WTC11 (cell line): ENCODE data around the gene SCAMP3. TPM values are rescaled to one million over a fixed set of nuclear protein-coding genes. Genes with fewer than 3 reads are reported as not detected.
A peak's percentile ranks its signal among the peaks of the same experiment; 100 is the strongest.

Experiments used
- ATAC-seq: fragments of 200-7000 bp; cut with Tn5 transposase; 2 replicates; pipeline ENCODE4 v1.10.0; 2021; ENCODE audit warnings: mild to moderate bottlenecking, moderate library complexity
- CTCF ChIA-PET: fragments of 300-600 bp; sonication (Branson Sonifier 250); formaldehyde crosslinking; loops from one replicate; lab custom pipeline; 2021; ENCODE audit warnings: antibody characterized with exemption; lab: Charles Lee
- POLR2A ChIA-PET: fragments of 350-600 bp; sonication (Branson Sonifier 250); formaldehyde crosslinking; loops from one replicate; lab custom pipeline; 2021; ENCODE audit warnings: antibody characterized with exemption; lab: Charles Lee
- DNase-seq: peaks from one replicate; pipeline ENCODE4 v3.0.0; 2021; ENCODE audit warnings: low spot score
- H3K27ac Mint-ChIP-seq: 2 replicates; pipeline ENCODE4 v1.8.0; 2021; ENCODE audit warnings: mixed read lengths
- H3K27me3 Mint-ChIP-seq: 2 replicates; pipeline ENCODE4 v1.8.0; 2021; ENCODE audit warnings: low read depth, mild to moderate bottlenecking, moderate library complexity, mixed read lengths
- H3K36me3 Mint-ChIP-seq: 2 replicates; pipeline ENCODE4 v1.8.0; 2021; ENCODE audit warnings: mixed read lengths
- H3K4me1 Mint-ChIP-seq: 2 replicates; pipeline ENCODE4 v1.8.0; 2022; ENCODE audit warnings: mixed read lengths
- H3K4me3 Mint-ChIP-seq: 2 replicates; pipeline ENCODE4 v1.8.0; 2021; ENCODE audit warnings: mild to moderate bottlenecking, moderate library complexity, mixed read lengths
- H3K9me3 Mint-ChIP-seq: 2 replicates; pipeline ENCODE4 v1.8.0; 2021; ENCODE audit warnings: mixed read lengths
- CBFB ChIP-seq: sonication (generic); formaldehyde crosslinking; IDR thresholded peaks from 2 replicates; pipeline ENCODE4 v1.8.1; 2022; ENCODE audit warnings: mild to moderate bottlenecking, low read depth, missing genetic modification reagents
- CREM ChIP-seq: sonication (generic); formaldehyde crosslinking; IDR thresholded peaks from 2 replicates; pipeline ENCODE4 v1.8.1; 2022; ENCODE audit warnings: mild to moderate bottlenecking, missing genetic modification reagents, moderate library complexity
- ETV6 ChIP-seq: sonication (generic); formaldehyde crosslinking; IDR thresholded peaks from 2 replicates; pipeline ENCODE4 v1.8.1; 2022; ENCODE audit warnings: mild to moderate bottlenecking, missing genetic modification reagents
- FOXP1 ChIP-seq: sonication (generic); formaldehyde crosslinking; IDR thresholded peaks from 2 replicates; pipeline ENCODE4 v1.8.0; 2022; ENCODE audit warnings: missing genetic modification reagents, mild to moderate bottlenecking, moderate library complexity, borderline replicate concordance
- JAZF1 ChIP-seq: fragments of 250-450 bp; sonication (Bioruptor Pico); IDR thresholded peaks from 2 replicates; pipeline ENCODE4 v1.9.0; 2021; ENCODE audit warnings: moderate library complexity, mild to moderate bottlenecking, inconsistent platforms
- NFYB ChIP-seq: sonication (generic); formaldehyde crosslinking; conservative IDR thresholded peaks from 2 replicates; pipeline ENCODE4 v1.8.0; 2022; ENCODE audit warnings: low read depth, missing genetic modification reagents
- SP1 ChIP-seq: sonication (generic); formaldehyde crosslinking; conservative IDR thresholded peaks from 2 replicates; pipeline ENCODE4 v1.8.1; 2022; ENCODE audit warnings: missing genetic modification reagents
- TEAD1 ChIP-seq: sonication (generic); formaldehyde crosslinking; IDR thresholded peaks from 2 replicates; pipeline ENCODE4 v1.8.0; 2022; ENCODE audit warnings: mild to moderate bottlenecking, missing genetic modification reagents
- ZNF121 ChIP-seq: sonication (generic); formaldehyde crosslinking; IDR thresholded peaks from 2 replicates; pipeline ENCODE4 v1.8.0; 2023; ENCODE audit warnings: missing genetic modification reagents
- ZNF138 ChIP-seq: sonication (generic); formaldehyde crosslinking; conservative IDR thresholded peaks from 2 replicates; pipeline ENCODE4 v1.8.1; 2022; ENCODE audit warnings: mild to moderate bottlenecking, moderate library complexity, missing genetic modification reagents
- ZNF232 ChIP-seq: sonication (generic); formaldehyde crosslinking; IDR thresholded peaks from 2 replicates; pipeline ENCODE4 v1.8.0; 2022; ENCODE audit warnings: mild to moderate bottlenecking, missing genetic modification reagents
- ZNF423 ChIP-seq: fragments of 250-450 bp; sonication (Bioruptor Pico); IDR thresholded peaks from 2 replicates; pipeline ENCODE4 v2.1.2; 2022; ENCODE audit warnings: mild to moderate bottlenecking, moderate library complexity
- total RNA-seq: library from RNA; stranded (reverse); gene quantifications from 3 replicates; pipeline ENCODE4 v1.2.3, GENCODE V29; 2021
- TF ChIP-seq, protein P1 (sequence below): sonication (generic); formaldehyde crosslinking; IDR thresholded peaks from 2 replicates; pipeline ENCODE4 v1.8.1; 2022; ENCODE audit warnings: low read depth, missing genetic modification reagents, borderline replicate concordance
- TF ChIP-seq, protein P2 (sequence below): sonication (generic); formaldehyde crosslinking; IDR thresholded peaks from 2 replicates; pipeline ENCODE4 v1.8.0; 2023; ENCODE audit warnings: missing genetic modification reagents, mild to moderate bottlenecking, borderline replicate concordance
- TF ChIP-seq, protein P3 (sequence below): sonication (generic); formaldehyde crosslinking; IDR thresholded peaks from 2 replicates; pipeline ENCODE4 v1.8.1; 2023; ENCODE audit warnings: mild to moderate bottlenecking, missing genetic modification reagents, moderate library complexity
- TF ChIP-seq, protein P4 (sequence below): sonication (generic); formaldehyde crosslinking; IDR thresholded peaks from 2 replicates; pipeline ENCODE4 v1.8.0; 2022; ENCODE audit warnings: mild to moderate bottlenecking, missing genetic modification reagents
- TF ChIP-seq, protein P5 (sequence below): fragments of 250-450 bp; sonication (Bioruptor Pico); IDR thresholded peaks from 2 replicates; pipeline ENCODE4 v1.9.0; 2021; ENCODE audit warnings: mild to moderate bottlenecking
- TF ChIP-seq, protein P6 (sequence below): sonication (generic); formaldehyde crosslinking; IDR thresholded peaks from 2 replicates; pipeline ENCODE4 v1.8.0; 2022; ENCODE audit warnings: mild to moderate bottlenecking, missing genetic modification reagents

Gene SCAMP3
- total RNA-seq, 1 experiment from 2014 or later, result 58.8 TPM

DNA sequence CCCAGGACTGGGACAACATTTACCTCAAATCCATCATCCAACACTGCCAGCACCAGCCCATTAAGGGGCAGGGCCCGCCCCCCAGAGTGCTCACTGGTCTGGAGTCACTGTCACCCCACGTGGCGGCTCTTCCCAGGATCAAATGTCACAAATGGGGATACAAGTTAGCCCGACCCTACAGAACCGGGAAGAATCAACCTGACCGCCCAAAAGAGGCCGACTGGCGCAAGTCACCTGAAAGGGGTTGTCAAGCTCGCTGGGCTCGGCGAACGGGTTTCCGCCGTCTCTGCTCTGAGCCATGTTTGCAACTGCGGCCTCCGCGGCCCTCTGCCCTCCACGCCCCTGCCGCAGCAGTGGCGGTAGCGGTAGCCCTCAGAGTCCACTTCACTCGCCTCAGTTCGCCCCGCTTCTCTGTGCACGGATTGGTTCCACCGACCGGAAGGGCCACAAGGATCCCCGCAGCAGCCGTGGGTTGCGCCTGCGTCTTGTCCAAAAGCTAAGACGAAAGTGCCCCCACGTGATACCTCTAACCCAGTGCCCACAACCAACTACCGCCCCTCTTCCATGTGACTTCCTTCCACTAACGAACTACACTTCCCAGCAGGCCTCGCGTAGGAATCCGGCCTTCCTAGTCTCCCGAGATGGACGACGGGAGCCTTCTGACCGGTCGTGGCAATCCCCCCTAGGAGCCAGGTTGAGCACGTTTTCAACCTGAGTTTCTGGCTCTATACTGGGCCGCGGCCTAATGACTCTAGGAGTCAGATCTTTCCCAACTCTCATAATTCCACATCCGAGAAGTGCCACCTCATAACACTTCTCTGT is at the start of gene SCAMP3 (continued):
- TF ChIP-seq, protein P1, sequence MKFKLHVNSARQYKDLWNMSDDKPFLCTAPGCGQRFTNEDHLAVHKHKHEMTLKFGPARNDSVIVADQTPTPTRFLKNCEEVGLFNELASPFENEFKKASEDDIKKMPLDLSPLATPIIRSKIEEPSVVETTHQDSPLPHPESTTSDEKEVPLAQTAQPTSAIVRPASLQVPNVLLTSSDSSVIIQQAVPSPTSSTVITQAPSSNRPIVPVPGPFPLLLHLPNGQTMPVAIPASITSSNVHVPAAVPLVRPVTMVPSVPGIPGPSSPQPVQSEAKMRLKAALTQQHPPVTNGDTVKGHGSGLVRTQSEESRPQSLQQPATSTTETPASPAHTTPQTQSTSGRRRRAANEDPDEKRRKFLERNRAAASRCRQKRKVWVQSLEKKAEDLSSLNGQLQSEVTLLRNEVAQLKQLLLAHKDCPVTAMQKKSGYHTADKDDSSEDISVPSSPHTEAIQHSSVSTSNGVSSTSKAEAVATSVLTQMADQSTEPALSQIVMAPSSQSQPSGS (CRISPR knock-in tag), result no peak
- no peak for TF ChIP-seq ZNF121 (CRISPR knock-in tag)

DNA sequence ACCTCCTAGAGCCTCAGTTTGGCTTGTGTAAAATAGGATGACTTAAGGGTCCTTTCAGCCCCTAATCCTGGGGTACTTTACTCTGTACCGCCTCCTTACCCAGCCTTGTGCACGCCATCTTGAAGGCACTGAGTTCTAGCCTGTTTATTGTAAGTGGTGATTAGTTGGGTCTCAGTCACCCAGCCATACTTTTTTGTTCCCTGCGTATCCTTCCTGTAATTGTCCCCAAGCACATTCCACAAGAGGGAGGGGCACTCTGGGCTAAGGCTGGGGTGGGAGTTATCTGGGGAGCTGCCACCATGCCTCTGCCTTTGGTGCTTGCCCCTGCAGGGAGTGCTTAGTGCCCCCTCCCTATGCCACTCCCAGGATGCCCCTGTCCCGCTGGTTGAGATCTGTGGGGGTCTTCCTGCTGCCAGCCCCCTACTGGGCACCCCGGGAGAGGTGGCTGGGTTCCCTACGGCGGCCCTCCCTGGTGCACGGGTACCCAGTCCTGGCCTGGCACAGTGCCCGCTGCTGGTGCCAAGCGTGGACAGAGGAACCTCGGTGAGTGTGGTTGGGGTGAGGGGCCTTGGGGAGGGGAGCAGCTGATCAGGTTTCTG is 47.4 kb upstream of the SCAMP3 start:
- ATAC-seq (no peak), DNase-seq (no peak)
- POLR2A ChIA-PET, result no interaction called here
- CTCF ChIA-PET, result no interaction called here
- Mint-ChIP-seq H3K27ac (peak overlapping the region; percentile 99), H3K4me3 (peak overlapping the region; percentile 97), H3K4me1 (peaks cover 22% of the 10 kb centered on the region), H3K27me3 (no peaks in the 10 kb centered on the region), H3K9me3 (no peaks in the 10 kb centered on the region), H3K36me3 (peaks cover 37% of the 10 kb centered on the region)
- TF ChIP-seq ZNF138 (CRISPR knock-in tag) (no peak), CREM (CRISPR knock-in tag) (no peak), CBFB (no peak), ZNF423 (CRISPR knock-in tag) (0 out of 2 replicates have a peak, but pooled peaks have one; percentile 7), ETV6 (CRISPR knock-in tag) (0 out of 2 replicates have a peak, but pooled peaks have one; percentile 20)

DNA sequence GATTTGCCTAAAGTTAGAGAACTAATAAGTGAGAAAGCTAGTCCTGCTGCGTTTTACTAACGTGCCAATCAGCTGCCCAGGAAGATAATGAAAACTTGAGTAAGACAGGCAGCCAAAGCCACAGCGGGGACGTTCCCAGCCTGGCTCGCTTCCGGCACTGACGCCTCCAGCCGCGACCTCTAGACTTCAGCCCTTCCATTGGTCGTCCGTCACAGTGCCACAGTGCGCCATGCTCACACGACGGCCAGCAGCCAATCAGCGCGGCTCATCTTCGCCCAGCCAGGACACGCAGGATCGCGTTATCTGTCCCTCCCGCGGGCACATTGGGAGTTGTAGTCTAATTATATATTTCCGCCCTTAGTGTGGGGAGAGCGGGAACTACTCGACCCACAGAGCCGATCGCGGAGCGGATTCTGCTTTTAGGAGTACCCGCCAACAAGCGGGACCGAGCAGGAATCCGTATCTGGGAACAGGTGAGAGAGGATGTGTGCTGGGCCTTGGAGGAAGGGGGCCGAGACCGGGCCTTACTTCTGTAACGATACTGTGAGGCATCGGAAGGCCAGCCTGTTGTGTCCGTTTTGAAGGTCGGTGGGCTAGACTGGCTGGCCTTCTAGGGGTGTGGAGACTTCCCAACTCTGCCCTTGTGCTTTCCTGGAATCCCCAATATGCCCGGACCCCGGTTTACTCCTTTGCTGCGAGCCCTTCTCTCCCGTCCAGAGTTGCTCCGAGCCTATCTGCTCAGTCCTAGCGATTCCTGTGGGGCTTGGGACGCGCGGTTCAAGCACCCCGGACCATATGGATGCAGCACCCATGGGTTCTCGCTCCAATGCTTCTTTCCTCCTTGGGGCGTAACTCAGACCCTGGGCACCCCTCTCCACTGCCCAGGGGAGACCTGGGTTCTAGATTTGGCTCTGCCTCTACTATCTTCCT is 46.6 kb upstream of the SCAMP3 start, which contains the start of gene FDPS:
Gene FDPS (plus strand): TSS at position 374 of the 930 bp plus-strand sequence. CDS start 924 bp downstream, outside the sequence.
- ATAC-seq (peak; percentile 97), DNase-seq (peak; percentile 97)
- H3K36me3 Mint-ChIP-seq, result peaks cover 35% of the 10 kb centered on the region
- H3K4me3 Mint-ChIP-seq, result peak within 1 kb of the TSS; percentile 97
- CTCF ChIA-PET, result interaction anchor here (0.6 to 3.8 kb wide), 8 partner anchors 12 to 136 kb away, joined by 3 to 49 read pairs (median 8); partner anchors contain the start of genes HCN3, KRTCAP2 and RUSC1
- H3K27ac Mint-ChIP-seq, result peak within 1 kb of the TSS; percentile 99
- no peaks in the 10 kb centered on the region for H3K27me3 Mint-ChIP-seq
- H3K9me3 Mint-ChIP-seq, result no peaks in the 10 kb centered on the region
- POLR2A ChIA-PET, result interaction anchor here (0.5 to 1.3 kb wide), 7 partner anchors 13 to 113 kb away, joined by 3 to 6 read pairs (median 3); partner anchors contain the start of genes CLK2 and SCAMP3
- H3K4me1 Mint-ChIP-seq, result peaks cover 22% of the 10 kb centered on the region
- TF ChIP-seq FOXP1 (CRISPR knock-in tag), result no peak
- TF ChIP-seq JAZF1, result no peak
- 0 out of 2 replicates have a peak, but pooled peaks have one; percentile 37 for TF ChIP-seq TEAD1
- peak; percentile 93 for TF ChIP-seq CREM (CRISPR knock-in tag)
- TF ChIP-seq, protein P2, sequence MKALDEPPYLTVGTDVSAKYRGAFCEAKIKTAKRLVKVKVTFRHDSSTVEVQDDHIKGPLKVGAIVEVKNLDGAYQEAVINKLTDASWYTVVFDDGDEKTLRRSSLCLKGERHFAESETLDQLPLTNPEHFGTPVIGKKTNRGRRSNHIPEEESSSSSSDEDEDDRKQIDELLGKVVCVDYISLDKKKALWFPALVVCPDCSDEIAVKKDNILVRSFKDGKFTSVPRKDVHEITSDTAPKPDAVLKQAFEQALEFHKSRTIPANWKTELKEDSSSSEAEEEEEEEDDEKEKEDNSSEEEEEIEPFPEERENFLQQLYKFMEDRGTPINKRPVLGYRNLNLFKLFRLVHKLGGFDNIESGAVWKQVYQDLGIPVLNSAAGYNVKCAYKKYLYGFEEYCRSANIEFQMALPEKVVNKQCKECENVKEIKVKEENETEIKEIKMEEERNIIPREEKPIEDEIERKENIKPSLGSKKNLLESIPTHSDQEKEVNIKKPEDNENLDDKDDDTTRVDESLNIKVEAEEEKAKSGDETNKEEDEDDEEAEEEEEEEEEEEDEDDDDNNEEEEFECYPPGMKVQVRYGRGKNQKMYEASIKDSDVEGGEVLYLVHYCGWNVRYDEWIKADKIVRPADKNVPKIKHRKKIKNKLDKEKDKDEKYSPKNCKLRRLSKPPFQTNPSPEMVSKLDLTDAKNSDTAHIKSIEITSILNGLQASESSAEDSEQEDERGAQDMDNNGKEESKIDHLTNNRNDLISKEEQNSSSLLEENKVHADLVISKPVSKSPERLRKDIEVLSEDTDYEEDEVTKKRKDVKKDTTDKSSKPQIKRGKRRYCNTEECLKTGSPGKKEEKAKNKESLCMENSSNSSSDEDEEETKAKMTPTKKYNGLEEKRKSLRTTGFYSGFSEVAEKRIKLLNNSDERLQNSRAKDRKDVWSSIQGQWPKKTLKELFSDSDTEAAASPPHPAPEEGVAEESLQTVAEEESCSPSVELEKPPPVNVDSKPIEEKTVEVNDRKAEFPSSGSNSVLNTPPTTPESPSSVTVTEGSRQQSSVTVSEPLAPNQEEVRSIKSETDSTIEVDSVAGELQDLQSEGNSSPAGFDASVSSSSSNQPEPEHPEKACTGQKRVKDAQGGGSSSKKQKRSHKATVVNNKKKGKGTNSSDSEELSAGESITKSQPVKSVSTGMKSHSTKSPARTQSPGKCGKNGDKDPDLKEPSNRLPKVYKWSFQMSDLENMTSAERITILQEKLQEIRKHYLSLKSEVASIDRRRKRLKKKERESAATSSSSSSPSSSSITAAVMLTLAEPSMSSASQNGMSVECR (CRISPR knock-in tag), result peak; percentile 56; the same call in 1 of the 2 replicates
- TF ChIP-seq, protein P3, sequence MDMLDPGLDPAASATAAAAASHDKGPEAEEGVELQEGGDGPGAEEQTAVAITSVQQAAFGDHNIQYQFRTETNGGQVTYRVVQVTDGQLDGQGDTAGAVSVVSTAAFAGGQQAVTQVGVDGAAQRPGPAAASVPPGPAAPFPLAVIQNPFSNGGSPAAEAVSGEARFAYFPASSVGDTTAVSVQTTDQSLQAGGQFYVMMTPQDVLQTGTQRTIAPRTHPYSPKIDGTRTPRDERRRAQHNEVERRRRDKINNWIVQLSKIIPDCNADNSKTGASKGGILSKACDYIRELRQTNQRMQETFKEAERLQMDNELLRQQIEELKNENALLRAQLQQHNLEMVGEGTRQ, result peak; percentile 80
- TF ChIP-seq, protein P4, sequence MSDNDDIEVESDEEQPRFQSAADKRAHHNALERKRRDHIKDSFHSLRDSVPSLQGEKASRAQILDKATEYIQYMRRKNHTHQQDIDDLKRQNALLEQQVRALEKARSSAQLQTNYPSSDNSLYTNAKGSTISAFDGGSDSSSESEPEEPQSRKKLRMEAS, result peak; percentile 72
- peak; percentile 82; the same call in 1 of the 2 replicates for TF ChIP-seq ZNF232
- TF ChIP-seq, protein P5, sequence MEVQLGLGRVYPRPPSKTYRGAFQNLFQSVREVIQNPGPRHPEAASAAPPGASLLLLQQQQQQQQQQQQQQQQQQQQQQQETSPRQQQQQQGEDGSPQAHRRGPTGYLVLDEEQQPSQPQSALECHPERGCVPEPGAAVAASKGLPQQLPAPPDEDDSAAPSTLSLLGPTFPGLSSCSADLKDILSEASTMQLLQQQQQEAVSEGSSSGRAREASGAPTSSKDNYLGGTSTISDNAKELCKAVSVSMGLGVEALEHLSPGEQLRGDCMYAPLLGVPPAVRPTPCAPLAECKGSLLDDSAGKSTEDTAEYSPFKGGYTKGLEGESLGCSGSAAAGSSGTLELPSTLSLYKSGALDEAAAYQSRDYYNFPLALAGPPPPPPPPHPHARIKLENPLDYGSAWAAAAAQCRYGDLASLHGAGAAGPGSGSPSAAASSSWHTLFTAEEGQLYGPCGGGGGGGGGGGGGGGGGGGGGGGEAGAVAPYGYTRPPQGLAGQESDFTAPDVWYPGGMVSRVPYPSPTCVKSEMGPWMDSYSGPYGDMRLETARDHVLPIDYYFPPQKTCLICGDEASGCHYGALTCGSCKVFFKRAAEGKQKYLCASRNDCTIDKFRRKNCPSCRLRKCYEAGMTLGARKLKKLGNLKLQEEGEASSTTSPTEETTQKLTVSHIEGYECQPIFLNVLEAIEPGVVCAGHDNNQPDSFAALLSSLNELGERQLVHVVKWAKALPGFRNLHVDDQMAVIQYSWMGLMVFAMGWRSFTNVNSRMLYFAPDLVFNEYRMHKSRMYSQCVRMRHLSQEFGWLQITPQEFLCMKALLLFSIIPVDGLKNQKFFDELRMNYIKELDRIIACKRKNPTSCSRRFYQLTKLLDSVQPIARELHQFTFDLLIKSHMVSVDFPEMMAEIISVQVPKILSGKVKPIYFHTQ, result no peak
- TF ChIP-seq, protein P6, sequence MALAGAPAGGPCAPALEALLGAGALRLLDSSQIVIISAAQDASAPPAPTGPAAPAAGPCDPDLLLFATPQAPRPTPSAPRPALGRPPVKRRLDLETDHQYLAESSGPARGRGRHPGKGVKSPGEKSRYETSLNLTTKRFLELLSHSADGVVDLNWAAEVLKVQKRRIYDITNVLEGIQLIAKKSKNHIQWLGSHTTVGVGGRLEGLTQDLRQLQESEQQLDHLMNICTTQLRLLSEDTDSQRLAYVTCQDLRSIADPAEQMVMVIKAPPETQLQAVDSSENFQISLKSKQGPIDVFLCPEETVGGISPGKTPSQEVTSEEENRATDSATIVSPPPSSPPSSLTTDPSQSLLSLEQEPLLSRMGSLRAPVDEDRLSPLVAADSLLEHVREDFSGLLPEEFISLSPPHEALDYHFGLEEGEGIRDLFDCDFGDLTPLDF (CRISPR knock-in tag), result no peak
- TF ChIP-seq NFYB (CRISPR knock-in tag), result peak; percentile 90
- peak; percentile 81 for TF ChIP-seq SP1
